ENCODE data around the gene LRRC61. TPM values are rescaled to one million over a fixed set of nuclear protein-coding genes. Genes with fewer than 3 reads are reported as not detected.
A peak's percentile ranks its signal among the peaks of the same experiment; 100 is the strongest.

Gene LRRC61
- total and polyA plus RNA-seq, 2 of the 13 experiments (the other 11 are each of a cell fraction or from before 2014, with no cell fraction given) = 33.0 to 34.8 TPM

DNA sequence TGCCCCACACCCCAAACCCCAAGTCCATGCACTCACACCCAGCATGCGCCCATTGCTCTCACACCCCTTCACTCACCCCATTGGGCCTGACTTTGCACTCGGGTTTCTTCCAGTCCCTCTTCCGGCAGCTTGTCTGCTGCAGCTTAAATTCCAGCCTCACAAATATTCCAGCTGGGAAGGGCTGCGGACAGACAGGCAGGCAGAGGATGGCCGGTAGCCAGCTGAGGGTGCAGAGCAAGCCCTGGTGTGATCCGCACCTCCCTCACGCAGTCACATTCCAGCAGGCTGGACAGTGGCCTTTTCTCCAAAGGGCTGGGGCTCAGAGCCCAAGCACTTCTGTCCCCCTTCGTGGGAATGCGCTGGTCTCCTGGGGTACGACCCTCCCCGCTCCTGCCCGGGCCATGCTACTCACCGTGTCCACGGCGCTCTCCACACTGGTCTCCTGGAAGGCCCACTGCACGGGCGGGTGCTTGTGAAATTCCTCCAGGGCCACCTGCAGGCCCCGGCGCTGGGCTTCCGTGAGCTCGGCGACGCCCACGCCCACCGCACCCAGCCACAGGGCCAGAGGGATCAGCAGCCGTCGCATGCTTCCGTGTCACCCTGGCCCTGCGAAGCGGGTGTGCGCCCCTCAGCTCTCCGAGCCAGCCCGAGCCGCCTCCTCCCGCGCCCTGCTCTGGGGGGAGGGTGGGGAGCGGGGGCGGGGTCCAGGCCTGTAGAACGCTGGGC, 17.0 kb downstream of the LRRC61 start (continued):
- TF ChIP-seq, protein P1, sequence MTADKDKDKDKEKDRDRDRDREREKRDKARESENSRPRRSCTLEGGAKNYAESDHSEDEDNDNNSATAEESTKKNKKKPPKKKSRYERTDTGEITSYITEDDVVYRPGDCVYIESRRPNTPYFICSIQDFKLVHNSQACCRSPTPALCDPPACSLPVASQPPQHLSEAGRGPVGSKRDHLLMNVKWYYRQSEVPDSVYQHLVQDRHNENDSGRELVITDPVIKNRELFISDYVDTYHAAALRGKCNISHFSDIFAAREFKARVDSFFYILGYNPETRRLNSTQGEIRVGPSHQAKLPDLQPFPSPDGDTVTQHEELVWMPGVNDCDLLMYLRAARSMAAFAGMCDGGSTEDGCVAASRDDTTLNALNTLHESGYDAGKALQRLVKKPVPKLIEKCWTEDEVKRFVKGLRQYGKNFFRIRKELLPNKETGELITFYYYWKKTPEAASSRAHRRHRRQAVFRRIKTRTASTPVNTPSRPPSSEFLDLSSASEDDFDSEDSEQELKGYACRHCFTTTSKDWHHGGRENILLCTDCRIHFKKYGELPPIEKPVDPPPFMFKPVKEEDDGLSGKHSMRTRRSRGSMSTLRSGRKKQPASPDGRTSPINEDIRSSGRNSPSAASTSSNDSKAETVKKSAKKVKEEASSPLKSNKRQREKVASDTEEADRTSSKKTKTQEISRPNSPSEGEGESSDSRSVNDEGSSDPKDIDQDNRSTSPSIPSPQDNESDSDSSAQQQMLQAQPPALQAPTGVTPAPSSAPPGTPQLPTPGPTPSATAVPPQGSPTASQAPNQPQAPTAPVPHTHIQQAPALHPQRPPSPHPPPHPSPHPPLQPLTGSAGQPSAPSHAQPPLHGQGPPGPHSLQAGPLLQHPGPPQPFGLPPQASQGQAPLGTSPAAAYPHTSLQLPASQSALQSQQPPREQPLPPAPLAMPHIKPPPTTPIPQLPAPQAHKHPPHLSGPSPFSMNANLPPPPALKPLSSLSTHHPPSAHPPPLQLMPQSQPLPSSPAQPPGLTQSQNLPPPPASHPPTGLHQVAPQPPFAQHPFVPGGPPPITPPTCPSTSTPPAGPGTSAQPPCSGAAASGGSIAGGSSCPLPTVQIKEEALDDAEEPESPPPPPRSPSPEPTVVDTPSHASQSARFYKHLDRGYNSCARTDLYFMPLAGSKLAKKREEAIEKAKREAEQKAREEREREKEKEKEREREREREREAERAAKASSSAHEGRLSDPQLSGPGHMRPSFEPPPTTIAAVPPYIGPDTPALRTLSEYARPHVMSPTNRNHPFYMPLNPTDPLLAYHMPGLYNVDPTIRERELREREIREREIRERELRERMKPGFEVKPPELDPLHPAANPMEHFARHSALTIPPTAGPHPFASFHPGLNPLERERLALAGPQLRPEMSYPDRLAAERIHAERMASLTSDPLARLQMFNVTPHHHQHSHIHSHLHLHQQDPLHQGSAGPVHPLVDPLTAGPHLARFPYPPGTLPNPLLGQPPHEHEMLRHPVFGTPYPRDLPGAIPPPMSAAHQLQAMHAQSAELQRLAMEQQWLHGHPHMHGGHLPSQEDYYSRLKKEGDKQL (CRISPR knock-in tag; IDR thresholded peaks at IDR 0.05; ENCODE audit: low read depth) = no peak
- peak; percentile 56; the same call in 1 of the 2 replicates for TF ChIP-seq ZSCAN20 (CRISPR knock-in tag; IDR thresholded peaks at IDR 0.05; ENCODE audit: borderline replicate concordance)
- TF ChIP-seq ZNF605 (CRISPR knock-in tag; IDR thresholded peaks at IDR 0.05) = peak; percentile 81
- peak; percentile 45 for TF ChIP-seq HDAC1 (CRISPR knock-in tag; IDR thresholded peaks at IDR 0.05)
- peak; percentile 15 to 71 for TF ChIP-seq REST (IDR thresholded peaks at IDR 0.05; ENCODE audit: borderline replicate concordance in 1 of 2, low read depth in 1 of 2, low read length in 2 of 2)
- no peak for TF ChIP-seq ZNF841 (CRISPR knock-in tag; IDR thresholded peaks at IDR 0.05; ENCODE audit: borderline replicate concordance)
- no peak for TF ChIP-seq NCOR1 (IDR thresholded peaks at IDR 0.05; ENCODE audit: borderline replicate concordance, low read length)
- no peak for TF ChIP-seq ZNF333 (CRISPR knock-in tag; IDR thresholded peaks at IDR 0.05; ENCODE audit: borderline replicate concordance)
- TF ChIP-seq, protein P2, sequence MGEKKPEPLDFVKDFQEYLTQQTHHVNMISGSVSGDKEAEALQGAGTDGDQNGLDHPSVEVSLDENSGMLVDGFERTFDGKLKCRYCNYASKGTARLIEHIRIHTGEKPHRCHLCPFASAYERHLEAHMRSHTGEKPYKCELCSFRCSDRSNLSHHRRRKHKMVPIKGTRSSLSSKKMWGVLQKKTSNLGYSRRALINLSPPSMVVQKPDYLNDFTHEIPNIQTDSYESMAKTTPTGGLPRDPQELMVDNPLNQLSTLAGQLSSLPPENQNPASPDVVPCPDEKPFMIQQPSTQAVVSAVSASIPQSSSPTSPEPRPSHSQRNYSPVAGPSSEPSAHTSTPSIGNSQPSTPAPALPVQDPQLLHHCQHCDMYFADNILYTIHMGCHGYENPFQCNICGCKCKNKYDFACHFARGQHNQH (CRISPR knock-in tag; IDR thresholded peaks at IDR 0.05) = peak; percentile 31; the same call in 1 of the 2 replicates
- TF ChIP-seq ZNF746 (CRISPR knock-in tag; IDR thresholded peaks at IDR 0.05) = 0 out of 2 replicates have a peak, but pooled peaks have one; percentile 30
- peak; percentile 23; the same call in 1 of the 2 replicates for TF ChIP-seq NR0B2 (CRISPR knock-in tag; IDR thresholded peaks at IDR 0.05)
- no peak for TF ChIP-seq REPIN1 (CRISPR knock-in tag; IDR thresholded peaks at IDR 0.05; ENCODE audit: borderline replicate concordance, low read depth)
- TF ChIP-seq, protein P3, sequence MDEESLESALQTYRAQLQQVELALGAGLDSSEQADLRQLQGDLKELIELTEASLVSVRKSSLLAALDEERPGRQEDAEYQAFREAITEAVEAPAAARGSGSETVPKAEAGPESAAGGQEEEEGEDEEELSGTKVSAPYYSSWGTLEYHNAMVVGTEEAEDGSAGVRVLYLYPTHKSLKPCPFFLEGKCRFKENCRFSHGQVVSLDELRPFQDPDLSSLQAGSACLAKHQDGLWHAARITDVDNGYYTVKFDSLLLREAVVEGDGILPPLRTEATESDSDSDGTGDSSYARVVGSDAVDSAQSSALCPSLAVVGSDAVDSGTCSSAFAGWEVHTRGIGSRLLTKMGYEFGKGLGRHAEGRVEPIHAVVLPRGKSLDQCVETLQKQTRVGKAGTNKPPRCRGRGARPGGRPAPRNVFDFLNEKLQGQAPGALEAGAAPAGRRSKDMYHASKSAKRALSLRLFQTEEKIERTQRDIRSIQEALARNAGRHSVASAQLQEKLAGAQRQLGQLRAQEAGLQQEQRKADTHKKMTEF (CRISPR knock-in tag; IDR thresholded peaks at IDR 0.05) = 0 out of 2 replicates have a peak, but pooled peaks have one; percentile 24
- TF ChIP-seq RFX1 (IDR thresholded peaks at IDR 0.05) = no peak
- no peak for TF ChIP-seq ZNF451 (CRISPR knock-in tag; IDR thresholded peaks at IDR 0.05)
- TF ChIP-seq ZNF274 (CRISPR knock-in tag; IDR thresholded peaks at IDR 0.05) = 0 out of 2 replicates have a peak, but pooled peaks have one; percentile 53

All from HepG2 (cell line).